ENCODE results near the gene ZNF534. TPM values are rescaled to one million over a fixed set of nuclear protein-coding genes. Genes with fewer than 3 reads are reported as not detected.

The ZNF534 gene
- 1.5 and 4.0 TPM in 2 replicates for total RNA-seq (2011; cell fraction: chromatin; rRNA removed; ENCODE audit: low replicate concordance)
- total RNA-seq (2011; cell fraction: nucleolus; rRNA removed) = 0.83 and 1.4 TPM in 2 replicates
- total RNA-seq (2011; cell fraction: nucleoplasm; rRNA removed) = 0.88 and 1.4 TPM in 2 replicates
- total RNA-seq (2014; rRNA removed) (0.24 TPM in 1 of 2 replicates, not detected in the other), total RNA-seq (2014; rRNA removed; fragmentation: Illumina TruSeq; extraction: Trizol) (0.33 and 0.54 TPM in 2 replicates), total RNA-seq (2015; rRNA removed; fragmentation: Illumina TruSeq; extraction: Trizol) (0.25 and 0.34 TPM in 2 replicates), total RNA-seq (2021) (0.29 and 0.40 TPM in 2 replicates), polyA plus RNA-seq (2011; rRNA removed) (0.08 TPM in 2 replicates), polyA plus RNA-seq (2014; fragmentation: Illumina TruSeq; extraction: Trizol) (0.19 and 0.46 TPM in 2 replicates), polyA plus RNA-seq (2014; fragmentation: Nextera tagmentation; extraction: Ambion mirVana) (under 1 TPM; 0.15 to 0.24 TPM), polyA plus RNA-seq (2014; rRNA removed) (0.20 TPM in 1 of 2 replicates, not detected in the other), polyA minus RNA-seq (2011; rRNA and poly(A)+ RNA removed) (0.32 and 0.33 TPM in 2 replicates), Bru-seq, nascent RNA (percentile 39 among the genes with signal in this experiment), BruChase-seq, experiment 1, labeled RNA remaining after a 2-hour chase (percentile 42 among the genes with signal in this experiment), BruChase-seq, experiment 2, labeled RNA remaining after a 6-hour chase (percentile 42 among the genes with signal in this experiment)
- polyA plus RNA-seq (2011; cell fraction: cytosol; rRNA removed) = 0.03 and 0.15 TPM in 2 replicates
- polyA plus RNA-seq (2011; cell fraction: nucleus; rRNA removed) = 0.11 TPM in 1 of 2 replicates, not detected in the other
- 0.10 and 0.39 TPM in 2 replicates for polyA plus RNA-seq (2012)
- polyA minus RNA-seq (2011; cell fraction: cytosol; rRNA and poly(A)+ RNA removed) = not detected in 2 replicates
- polyA minus RNA-seq (2011; cell fraction: nucleus; rRNA and poly(A)+ RNA removed) = 0.13 and 0.22 TPM in 2 replicates
- long read RNA-seq, experiment 1, partial matches to known transcripts = 0 of 1 reads
- long read RNA-seq, experiment 1, other reads (novel, unspliced or antisense) = 1 of 1 reads
- long read RNA-seq, experiment 2 = 0 reads
- long read RNA-seq, experiment 3 = 0 reads

DNA sequence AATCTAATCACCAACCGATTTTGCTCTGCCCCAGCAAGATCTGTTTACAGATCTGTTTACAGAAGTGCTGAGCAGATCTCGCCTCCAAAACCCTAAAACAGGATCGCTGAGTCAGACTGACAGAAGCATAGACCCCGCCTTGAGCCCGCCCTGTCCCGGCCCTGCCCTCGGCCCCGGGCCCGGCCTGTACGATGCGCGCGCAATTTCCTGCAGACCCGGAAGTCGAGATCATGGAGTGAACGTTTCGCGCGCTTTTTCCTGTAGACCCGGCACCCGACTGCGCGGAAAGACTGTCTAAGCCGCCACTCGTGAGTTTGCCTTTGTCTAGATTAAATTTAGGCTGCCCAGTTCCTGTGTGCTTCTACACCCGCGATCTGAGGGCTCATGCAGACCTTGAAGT is at the start of gene ZNF534:
Gene ZNF534, plus strand, starts transcription at position 212 of the 400 bp plus-strand sequence. CDS start 2,327 bp downstream, outside the sequence.
- Histone ChIP-seq H3K79me2 (ENCODE audit: control insufficient read depth, insufficient read depth, low read length) (no peaks in the 10 kb centered on the region), H3K9me1 (ENCODE audit: control insufficient read depth, insufficient read depth, low read length) (no peaks in the 10 kb centered on the region), H3K4me1 (replicated peaks in 1 of 2; ENCODE audit: control insufficient read depth in 2 of 2, insufficient read depth in 2 of 2, low read length in 2 of 2) (no peaks in the 10 kb centered on the region; a peak in 1 of 5 replicates), H4K20me1 (replicated peaks; ENCODE audit: control insufficient read depth, insufficient read depth, low read length) (no peaks in the 10 kb centered on the region), H3K4me2 (ENCODE audit: insufficient read depth, low read length) (peak within 1 kb of the TSS; percentile 60), H3K9me3 (replicated peaks; ENCODE audit: control insufficient read depth, insufficient read depth, low read depth, low read length) (0 out of 2 replicates have a peak, but pooled peaks cover 1% of the 10 kb centered on the region), H3K9ac (ENCODE audit: insufficient read depth in 1 of 2, low read depth in 2 of 2, low read length in 2 of 2) (peak within 1 kb of the TSS in 1 of 2 experiments; percentile 49; a peak in 1 of 4 replicates), H3K27me3 (ENCODE audit: control insufficient read depth in 2 of 2, insufficient read depth in 2 of 2, low read length in 2 of 2) (no peaks in the 10 kb centered on the region; a peak in 1 of 5 replicates), H3K27ac (ENCODE audit: extremely low read depth, low read depth, low read length) (peak within 1 kb of the TSS; percentile 50; the same call in 2 of the 3 replicates), H3K36me3 (ENCODE audit: control insufficient read depth, insufficient read depth, low read length) (no peaks in the 10 kb centered on the region), H3K4me3 (peak within 1 kb of the TSS; percentile 24; the same call in 1 of the 2 replicates), H2AFZ (ENCODE audit: low read depth, low read length) (peak within 1 kb of the TSS; percentile 63; the same call in 1 of the 2 replicates)
- FAIRE-seq = no peak
- no TSS peak for BruUV-seq (replicated peaks)
- POLR2A ChIA-PET = no interaction called here
- WGBS (ENCODE audit: insufficient coverage, low coverage, missing lambda C conversion rate) = 25% methylated on average over 27 of the region's 27 CpGs
- DNase-seq (ENCODE audit: extremely low read depth in 1 of 4, low spot score in 3 of 4) = peak; percentile 38 to 61 (median 48)
- intact Hi-C loops (cut with micrococcal nuclease) (no loop called here), in situ Hi-C loops (cut with MboI) (no loop called here)
- ATAC-seq = peak; percentile 81
- CTCF ChIA-PET (ENCODE audit: low intra/inter-chr PET ratio) = no interaction called here
- TF ChIP-seq RBM39 (optimal IDR thresholded peaks at IDR 0.05; ENCODE audit: low read depth, low read length) (no peak), BRD9 (IDR thresholded peaks at IDR 0.05; ENCODE audit: low read depth, partially characterized antibody) (no peak), RAD21 (CRISPR knock-in tag; conservative IDR thresholded peaks at IDR 0.05 in 1 of 2, IDR thresholded peaks at IDR 0.05 in 1 of 2) (no peak), ARID3A (IDR thresholded peaks at IDR 0.05; ENCODE audit: borderline replicate concordance, low read depth, low read length) (no peak), ETS1 (conservative IDR thresholded peaks at IDR 0.05; ENCODE audit: control insufficient read depth, low read depth, low read length) (no peak), TCF7L2 (IDR thresholded peaks at IDR 0.05; ENCODE audit: low read depth, low read length) (no peak), ZNF41 (CRISPR knock-in tag; conservative IDR thresholded peaks at IDR 0.05) (no peak), RBFOX2 (IDR thresholded peaks at IDR 0.05; ENCODE audit: low read depth, low read length) (peak; percentile 61), MAFF (IDR thresholded peaks at IDR 0.05; ENCODE audit: low read length) (no peak), GATA2 (CRISPR knock-in tag; IDR thresholded peaks at IDR 0.05) (no peak), TAF7 (tag; IDR thresholded peaks at IDR 0.05) (no peak), ASH1L (IDR thresholded peaks at IDR 0.05; ENCODE audit: borderline replicate concordance, low read depth, partially characterized antibody) (no peak), DACH1 (IDR thresholded peaks at IDR 0.05; ENCODE audit: partially characterized antibody) (no peak), POLR2G (IDR thresholded peaks at IDR 0.05; ENCODE audit: low read depth, low read length) (0 out of 2 replicates have a peak, but pooled peaks have one; percentile 33)
